Endothelial cell of umbilical vein (primary cell): ENCODE measurements around the gene TECRL. TPM values are rescaled to one million over a fixed set of nuclear protein-coding genes. Genes with fewer than 3 reads are reported as not detected.

ENCODE experiments used
- BruUV-seq: library from RNA; stranded (reverse); fragments of 400-500 nt; replicated peaks from 2 replicates; lab custom pipeline; 2021; lab: Mats Ljungman, UMichigan
- CTCF ChIA-PET: fragments of 300-600, 350-600 bp; sonication (Branson Sonifier 250); formaldehyde crosslinking; loops from one replicate; lab custom pipeline; 2021; ENCODE audit warnings: antibody characterized with exemption, inconsistent platforms; lab: Charles Lee
- POLR2A ChIA-PET: fragments of 300-600, 350-600 bp; sonication (Branson Sonifier 250); formaldehyde crosslinking; loops from one replicate; lab custom pipeline; 2021; ENCODE audit warnings: antibody characterized with exemption, inconsistent platforms; lab: Charles Lee
- DNase-seq: peaks from one replicate; pipeline ENCODE4 v3.0.0-alpha.2; 2011; ENCODE audit warnings: low read depth, low spot score
- FAIRE-seq: peaks from 2 replicates; lab custom pipeline; 2011; peaks lifted over from hg19 to GRCh38; lab: Jason Lieb, UNC
- H2AFZ ChIP-seq: 2 replicates; pipeline ENCODE4 v1.6.0; 2012; ENCODE audit warnings: low read depth, low read length, control low read depth, inconsistent platforms
- H3K27ac ChIP-seq: 2 replicates; pipeline ENCODE4 v1.5.1; 2011; ENCODE audit warnings: low read depth, mild to moderate bottlenecking, control low read depth, low read length, moderate library complexity; ENCODE audit not compliant: insufficient read depth
- H3K27me3 ChIP-seq, 2 experiments: 2 replicates each; pipeline versions ENCODE4 v1.6.0 to v1.6.1; 2011; ENCODE audit warnings: low read length in 2 of 2, mixed read lengths in 1 of 2; ENCODE audit not compliant: control insufficient read depth in 2 of 2, insufficient read depth in 2 of 2
- H3K36me3 ChIP-seq, 2 experiments: 2 replicates in 1 of 2; 3 replicates in 1 of 2; pipeline ENCODE4 v1.5.1; 2011; ENCODE audit warnings: low read length in 2 of 2, mild to moderate bottlenecking in 1 of 2, moderate library complexity in 1 of 2; ENCODE audit not compliant: control insufficient read depth in 2 of 2, insufficient read depth in 2 of 2; ENCODE audit errors: extremely low read depth in 1 of 2
- H3K4me1 ChIP-seq: 3 replicates; pipeline ENCODE4 v1.5.1; 2011; ENCODE audit warnings: mild to moderate bottlenecking, low read length; ENCODE audit not compliant: control insufficient read depth, insufficient read depth; ENCODE audit errors: extremely low read depth
- H3K4me2 ChIP-seq: 2 replicates; pipeline ENCODE4 v1.6.1; 2011; ENCODE audit warnings: low read length, control low read depth, mixed read lengths; ENCODE audit not compliant: insufficient read depth
- H3K4me3 ChIP-seq, 3 experiments: fragments of 200-600 bp in 1 of 3; sonication (generic), shearing (Covaris generic) in 1 of 3; replicated peaks in 1 of 3; 2 replicates each; pipeline ENCODE4 v1.5.1; 2011 to 2016; ENCODE audit warnings: control low read depth in 3 of 3, low read length in 3 of 3, mild to moderate bottlenecking in 2 of 3, inconsistent platforms in 1 of 3, low read depth in 1 of 3, moderate library complexity in 1 of 3; ENCODE audit not compliant: insufficient read depth in 1 of 3
- H3K79me2 ChIP-seq: 2 replicates; pipeline ENCODE4 v1.6.0; 2012; ENCODE audit warnings: low read length, inconsistent platforms; ENCODE audit not compliant: control insufficient read depth, insufficient read depth
- H3K9ac ChIP-seq: replicated peaks from 2 replicates; pipeline ENCODE3; 2011; ENCODE audit warnings: low read length, control low read depth; ENCODE audit not compliant: insufficient read depth; ENCODE audit errors: extremely low read depth
- H3K9me1 ChIP-seq: replicated peaks from 3 replicates; pipeline ENCODE4 v1.6.0; 2011; ENCODE audit warnings: mild to moderate bottlenecking, low read length; ENCODE audit not compliant: control insufficient read depth, insufficient read depth; ENCODE audit errors: extremely low read depth
- H3K9me3 ChIP-seq: replicated peaks from 2 replicates; pipeline ENCODE4 v1.5.1; 2012; ENCODE audit warnings: low read length, inconsistent platforms; ENCODE audit not compliant: control insufficient read depth, insufficient read depth
- H4K20me1 ChIP-seq: replicated peaks from 2 replicates; pipeline ENCODE3; 2011; ENCODE audit warnings: mild to moderate bottlenecking, low read length; ENCODE audit not compliant: control insufficient read depth, insufficient read depth; ENCODE audit errors: extremely low read depth
- EZH2 ChIP-seq: IDR thresholded peaks from 2 replicates; pipeline ENCODE4 v1.6.1; 2012; ENCODE audit warnings: borderline replicate concordance, low read depth, mild to moderate bottlenecking, moderate library complexity, low read length, inconsistent platforms; ENCODE audit not compliant: severe bottlenecking
- FOS ChIP-seq: IDR thresholded peaks from 2 replicates; pipeline ENCODE4 v1.6.1; 2011; ENCODE audit warnings: mild to moderate bottlenecking, low read length, moderate library complexity, borderline replicate concordance; ENCODE audit not compliant: insufficient read depth
- GATA2 ChIP-seq: IDR thresholded peaks from 2 replicates; pipeline ENCODE4 v1.7.0; 2011; ENCODE audit warnings: low read depth, mild to moderate bottlenecking, moderate library complexity, mixed read lengths, low read length; ENCODE audit not compliant: insufficient read length, insufficient read depth
- JUN ChIP-seq: IDR thresholded peaks from 2 replicates; pipeline ENCODE4 v1.6.1; 2011; ENCODE audit warnings: borderline replicate concordance, low read depth; ENCODE audit not compliant: insufficient read length, insufficient read depth
- MYC ChIP-seq: IDR thresholded peaks from one replicate; pipeline ENCODE4 v1.6.1; 2011; ENCODE audit warnings: mild to moderate bottlenecking, low read depth, low read length
- POLR2A ChIP-seq: IDR thresholded peaks from 2 replicates; pipeline ENCODE4 v1.6.1; 2012; ENCODE audit warnings: low read depth, mild to moderate bottlenecking, control low read depth, low read length
- POLR2AphosphoS5 ChIP-seq: IDR thresholded peaks from 2 replicates; pipeline ENCODE4 v1.6.1; 2012; ENCODE audit warnings: low read depth, mild to moderate bottlenecking, control low read depth, low read length, moderate library complexity; ENCODE audit not compliant: insufficient read depth
- dilution Hi-C: fragments of 300-500 bp; cut with MboI; formaldehyde crosslinking; loops from one replicate; pipeline ENCODE4 v1.15.0; 2019; ENCODE audit warnings: low sequenced_read_pairs; ENCODE audit not compliant: extremely low pct_ligation_motif_present
- intact Hi-C: fragments of 100-400 bp; cut with micrococcal nuclease; formaldehyde crosslinking; loops from one replicate; pipeline ENCODE4 v1.10.0; 2022
- polyA plus RNA-seq, 4 experiments: library from polyadenylated mRNA; depleted of rRNA in 3 of 4; stranded (reverse) in 3 of 4; unstranded in 1 of 4; fragments of >200 nt; gene quantifications; 2 replicates each; pipeline versions ENCODE4 v1.2.1 to v1.2.3, GENCODE V29; 2011 to 2012; ENCODE audit warnings: missing spikeins in 1 of 4
- total RNA-seq: library from RNA; stranded (reverse); gene quantifications from 2 replicates; pipeline ENCODE4 v1.2.3, GENCODE V29; 2021
- TF ChIP-seq, protein P1 (sequence below): IDR thresholded peaks from 2 replicates; pipeline ENCODE4 v1.6.1; 2011; ENCODE audit not compliant: insufficient read depth, insufficient read length
- TF ChIP-seq, protein P2 (sequence below), 2 donors: IDR thresholded peaks; 1 replicate in 1 of 2; 2 replicates in 1 of 2; pipeline ENCODE4 v1.5.1; 2011; ENCODE audit warnings: low read length in 2 of 2, mild to moderate bottlenecking in 2 of 2, moderate library complexity in 2 of 2, control low read depth in 1 of 2, inconsistent platforms in 1 of 2, low read depth in 1 of 2; ENCODE audit not compliant: insufficient read depth in 1 of 2; ENCODE audit errors: extremely low read depth in 1 of 2

TECRL gene
- total and polyA plus RNA-seq, 2 donors (not counting 3 experiments of a cell fraction or from before 2014, with no cell fraction given) = not detected

DNA sequence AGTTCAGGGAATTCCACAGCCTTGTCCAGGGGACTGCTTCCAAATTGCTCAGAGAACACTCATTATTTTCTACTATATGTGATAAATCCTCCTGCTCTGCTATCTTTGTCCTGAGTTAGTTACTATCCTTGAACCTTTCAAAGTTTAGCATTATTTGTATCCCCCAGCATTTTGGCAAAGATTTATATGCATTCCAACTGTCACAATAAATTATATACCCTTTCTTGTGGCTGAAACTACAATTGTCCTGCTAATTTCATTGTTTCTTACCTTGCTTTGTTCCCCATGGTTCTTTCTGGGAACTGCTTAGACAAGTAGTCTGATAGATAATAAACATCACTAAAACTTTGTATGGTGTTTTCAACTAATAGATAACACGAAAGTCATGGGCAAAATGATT, 40.5 kb downstream of the TECRL start:
- Histone ChIP-seq H3K27me3 (no peaks in the 10 kb centered on the region), H3K4me1 (no peaks in the 10 kb centered on the region), H3K9me3 (no peaks in the 10 kb centered on the region), H3K79me2 (no peaks in the 10 kb centered on the region), H3K36me3 (no peaks in the 10 kb centered on the region), H3K4me3 (no peak overlapping the region), H3K4me2 (no peak overlapping the region), H2AFZ (no peak overlapping the region), H3K9me1 (no peaks in the 10 kb centered on the region), H4K20me1 (no peaks in the 10 kb centered on the region), H3K27ac (no peak overlapping the region), H3K9ac (no peak overlapping the region)
- FAIRE-seq = no peak
- TF ChIP-seq MYC = no peak
- no peak for TF ChIP-seq POLR2AphosphoS5
- TF ChIP-seq POLR2A = no peak
- TF ChIP-seq, protein P1, sequence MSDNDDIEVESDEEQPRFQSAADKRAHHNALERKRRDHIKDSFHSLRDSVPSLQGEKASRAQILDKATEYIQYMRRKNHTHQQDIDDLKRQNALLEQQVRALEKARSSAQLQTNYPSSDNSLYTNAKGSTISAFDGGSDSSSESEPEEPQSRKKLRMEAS = no peak
- TF ChIP-seq JUN = no peak
- no peak for TF ChIP-seq FOS
- TF ChIP-seq, protein P2, sequence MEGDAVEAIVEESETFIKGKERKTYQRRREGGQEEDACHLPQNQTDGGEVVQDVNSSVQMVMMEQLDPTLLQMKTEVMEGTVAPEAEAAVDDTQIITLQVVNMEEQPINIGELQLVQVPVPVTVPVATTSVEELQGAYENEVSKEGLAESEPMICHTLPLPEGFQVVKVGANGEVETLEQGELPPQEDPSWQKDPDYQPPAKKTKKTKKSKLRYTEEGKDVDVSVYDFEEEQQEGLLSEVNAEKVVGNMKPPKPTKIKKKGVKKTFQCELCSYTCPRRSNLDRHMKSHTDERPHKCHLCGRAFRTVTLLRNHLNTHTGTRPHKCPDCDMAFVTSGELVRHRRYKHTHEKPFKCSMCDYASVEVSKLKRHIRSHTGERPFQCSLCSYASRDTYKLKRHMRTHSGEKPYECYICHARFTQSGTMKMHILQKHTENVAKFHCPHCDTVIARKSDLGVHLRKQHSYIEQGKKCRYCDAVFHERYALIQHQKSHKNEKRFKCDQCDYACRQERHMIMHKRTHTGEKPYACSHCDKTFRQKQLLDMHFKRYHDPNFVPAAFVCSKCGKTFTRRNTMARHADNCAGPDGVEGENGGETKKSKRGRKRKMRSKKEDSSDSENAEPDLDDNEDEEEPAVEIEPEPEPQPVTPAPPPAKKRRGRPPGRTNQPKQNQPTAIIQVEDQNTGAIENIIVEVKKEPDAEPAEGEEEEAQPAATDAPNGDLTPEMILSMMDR (IDR thresholded peaks at IDR 0.05; ENCODE audit: extremely low read depth in 1 of 2, insufficient read depth in 1 of 2, low read depth in 1 of 2, low read length in 2 of 2) = no peak
- no peak for TF ChIP-seq GATA2
- no peak for TF ChIP-seq EZH2
- dilution Hi-C loops (no loop called here), intact Hi-C loops (no loop called here)
- POLR2A ChIA-PET = no interaction called here
- CTCF ChIA-PET = no interaction called here
- no TSS peak for BruUV-seq
- DNase-seq = no peak
